Measurements from ENCODE around the gene ARHGEF4.

Gene ARHGEF4

GRCh38 chr2:131029812-131030211 is 193.1 kb downstream of the ARHGEF4 start:
- no peak for TF ChIP-seq CTCF (conservative IDR thresholded peaks at IDR 0.05; ENCODE audit: low read length)
- no peak for DNase-seq (ENCODE audit: low read depth)
- no peak overlapping the region for H3K4me3 ChIP-seq (ENCODE audit: low read length)

- no peak for DNase-seq (ENCODE audit: low read depth)
- no peak for TF ChIP-seq CTCF (conservative IDR thresholded peaks at IDR 0.05; ENCODE audit: low read length)
- no peak overlapping the region for H3K4me3 ChIP-seq (ENCODE audit: low read length)
Observed at GRCh38 chr2:131030478-131030971, 193.8 kb downstream of the ARHGEF4 start.

- no peak for TF ChIP-seq CTCF (conservative IDR thresholded peaks at IDR 0.05; ENCODE audit: low read length)
- DNase-seq (ENCODE audit: low read depth): peak; percentile 16
- H3K4me3 ChIP-seq (ENCODE audit: low read length): no peak overlapping the region
Observed at GRCh38 chr2:131031431-131031841, 194.7 kb downstream of the ARHGEF4 start.

GRCh38 chr2:131031875-131032274 is 195.2 kb downstream of the ARHGEF4 start:
- no peak for TF ChIP-seq CTCF (conservative IDR thresholded peaks at IDR 0.05; ENCODE audit: low read length)
- no peak overlapping the region for H3K4me3 ChIP-seq (ENCODE audit: low read length)
- DNase-seq (ENCODE audit: low read depth): no peak

- no peak for DNase-seq (ENCODE audit: low read depth)
- H3K4me3 ChIP-seq (ENCODE audit: low read length): no peak overlapping the region
- no peak for TF ChIP-seq CTCF (conservative IDR thresholded peaks at IDR 0.05; ENCODE audit: low read length)
Observed at GRCh38 chr2:131032393-131032836, 195.7 kb downstream of the ARHGEF4 start.

GRCh38 chr2:131033786-131034121 is 197.0 kb downstream of the ARHGEF4 start:
- DNase-seq (ENCODE audit: low read depth): no peak
- peak overlapping the region; percentile 46 for H3K4me3 ChIP-seq (ENCODE audit: low read length)
- no peak for TF ChIP-seq CTCF (conservative IDR thresholded peaks at IDR 0.05; ENCODE audit: low read length)

GRCh38 chr2:131034122-131035051 is 197.7 kb downstream of the ARHGEF4 start:
- H3K4me3 ChIP-seq (ENCODE audit: low read length): peak overlapping the region; percentile 46
- no peak for DNase-seq (ENCODE audit: low read depth)

More at GRCh38 chr2:131034122-131035051, 197.7 kb downstream of the ARHGEF4 start:
- TF ChIP-seq CTCF (conservative IDR thresholded peaks at IDR 0.05; ENCODE audit: low read length): no peak
